Common myeloid progenitor, CD34-positive (primary cell): ENCODE measurements around the gene ELL. TPM values are rescaled to one million over a fixed set of nuclear protein-coding genes. Genes with fewer than 3 reads are reported as not detected.

Experiments used
- CTCF ChIA-PET: fragments of 350-600 bp; sonication (Branson Sonifier 250); formaldehyde crosslinking; loops from one replicate; lab custom pipeline; 2021; ENCODE audit warnings: antibody characterized with exemption; lab: Charles Lee
- POLR2A ChIA-PET: fragments of 350-600 bp; sonication (Branson Sonifier 250); formaldehyde crosslinking; loops from one replicate; lab custom pipeline; 2021; ENCODE audit warnings: antibody characterized with exemption; lab: Charles Lee
- DNase-seq, 3 donors: peaks; one replicate each; pipeline versions ENCODE4 v3.0.0 to v3.0.0-alpha.2; 2013
- H3K27ac ChIP-seq, 2 experiments: 1 replicate in 1 of 2; 2 replicates in 1 of 2; pipeline ENCODE4 v1.7.0; 2013; ENCODE audit warnings: inconsistent platforms in 2 of 2, low read length in 2 of 2, mild to moderate bottlenecking in 2 of 2, low read depth in 1 of 2, moderate library complexity in 1 of 2; ENCODE audit not compliant: severe bottlenecking in 2 of 2, insufficient read depth in 1 of 2, poor library complexity in 1 of 2
- H3K27me3 ChIP-seq, 5 experiments: replicated peaks in 2 of 5; 1 replicate in 3 of 5; 2 replicates in 2 of 5; pipeline versions ENCODE4 v1.6.1 to v1.7.0; 2013; ENCODE audit warnings: low read length in 4 of 5, mild to moderate bottlenecking in 2 of 5, moderate library complexity in 2 of 5, inconsistent platforms in 1 of 5; ENCODE audit not compliant: insufficient read depth in 5 of 5, control insufficient read depth in 4 of 5
- H3K36me3 ChIP-seq, 4 experiments: 1 replicate in 2 of 4; 2 replicates in 2 of 4; pipeline versions ENCODE4 v1.6.1 to v1.7.0; 2013; ENCODE audit warnings: low read length in 3 of 4, control low read depth in 1 of 4, mild to moderate bottlenecking in 1 of 4; ENCODE audit not compliant: control insufficient read depth in 4 of 4, insufficient read depth in 4 of 4
- H3K4me1 ChIP-seq, 4 experiments: 1 replicate in 3 of 4; 2 replicates in 1 of 4; pipeline versions ENCODE4 v1.6.1 to v1.7.1; 2013; ENCODE audit warnings: low read length in 3 of 4, mild to moderate bottlenecking in 3 of 4, control low read depth in 1 of 4, inconsistent platforms in 1 of 4, moderate library complexity in 1 of 4; ENCODE audit not compliant: control insufficient read depth in 4 of 4, insufficient read depth in 4 of 4; ENCODE audit errors: control extremely low read depth in 1 of 4
- H3K4me3 ChIP-seq, 7 experiments: 1 replicate in 4 of 7; 2 replicates in 3 of 7; pipeline versions ENCODE4 v1.5.1 to v1.7.0; 2013; ENCODE audit warnings: mild to moderate bottlenecking in 7 of 7, low read length in 6 of 7, moderate library complexity in 6 of 7, inconsistent platforms in 2 of 7, low read depth in 2 of 7, control low read depth in 1 of 7; ENCODE audit not compliant: insufficient read depth in 4 of 7, control insufficient read depth in 1 of 7; ENCODE audit errors: extremely low read depth in 1 of 7
- H3K9me3 ChIP-seq, 5 experiments: 1 replicate in 4 of 5; 2 replicates in 1 of 5; pipeline versions ENCODE4 v1.6.1 to v1.7.1; 2013; ENCODE audit warnings: low read length in 4 of 5, mild to moderate bottlenecking in 2 of 5, inconsistent platforms in 1 of 5, low read depth in 1 of 5, moderate library complexity in 1 of 5; ENCODE audit not compliant: control insufficient read depth in 4 of 5, insufficient read depth in 2 of 5; ENCODE audit errors: control extremely low read depth in 1 of 5
- WGBS: methylation state at CpG from one replicate; pipeline ENCODE4 v1.1.5; 2013; ENCODE audit not compliant: insufficient coverage; 5-methylcytosine and 5-hydroxymethylcytosine counted together
- polyA plus RNA-seq: library from polyadenylated mRNA; unstranded; fragments of 120-200 nt; gene quantifications from one replicate; pipeline ENCODE4 v1.2.1, GENCODE V29; 2013

Gene ELL
- 5.0 TPM for polyA plus RNA-seq

GRCh38 chr19:18521692-18522123 lies at the start of gene ELL:
Gene ELL, minus strand, starts transcription at chr19:18522070. Its CDS starts 15 bp downstream, at chr19:18522055.
- H3K4me3 ChIP-seq = peak within 1 kb of the TSS; percentile 86 to 98 (median 96)
- DNase-seq = no peak
- H3K9me3 ChIP-seq = no peaks in the 10 kb centered on the region
- H3K36me3 ChIP-seq = peaks cover 0 to under 1% (median 0%) of the 10 kb centered on the region in 4 experiments
- CTCF ChIA-PET = interaction anchor here (0.8 to 4.9 kb wide), 8 partner anchors 9 to 66 kb away, joined by 3 to 56 read pairs (median 8); no protein-coding TSS in a partner anchor
- H3K27me3 ChIP-seq = no peaks in the 10 kb centered on the region
- peak within 1 kb of the TSS; percentile 94 to 95 for H3K27ac ChIP-seq
- peaks cover 0 to 27% (median 15%) of the 10 kb centered on the region in 4 experiments for H3K4me1 ChIP-seq
- POLR2A ChIA-PET = interaction anchor here (0.8 to 1.7 kb wide), 5 partner anchors 14 to 317 kb away, joined by 3 to 8 read pairs (median 3); partner anchors contain the start of gene UBA52
- under 1% methylated on average over 43 of the region's 52 CpGs for WGBS

GRCh38 chr19:18568367-18568766 lies 46.5 kb upstream of the ELL start:
- 96% methylated on average over 14 of the region's 15 CpGs for WGBS
- ChIA-PET POLR2A (no interaction called here), CTCF (no interaction called here)
- Histone ChIP-seq H3K9me3 (no peaks in the 10 kb centered on the region), H3K27me3 (no peaks in the 10 kb centered on the region), H3K4me1 (peaks cover 7 to 20% (median 16%) of the 10 kb centered on the region in 4 experiments), H3K27ac (no peak overlapping the region), H3K4me3 (no peak overlapping the region), H3K36me3 (peaks cover 15 to 60% (median 46%) of the 10 kb centered on the region in 4 experiments)
- DNase-seq = no peak

GRCh38 chr19:18566953-18567352 lies 45.1 kb upstream of the ELL start:
- Histone ChIP-seq H3K27me3 (no peaks in the 10 kb centered on the region), H3K4me1 (peaks cover 0 to 7% (median 5%) of the 10 kb centered on the region in 4 experiments), H3K4me3 (no peak overlapping the region), H3K27ac (no peak overlapping the region), H3K36me3 (peaks cover 22 to 72% (median 49%) of the 10 kb centered on the region in 4 experiments), H3K9me3 (no peaks in the 10 kb centered on the region)
- POLR2A ChIA-PET = no interaction called here
- CTCF ChIA-PET = interaction anchor here (1.1 to 1.2 kb wide), 2 partner anchors 10 to 23 kb away, joined by 3 read pairs; partner anchors contain the start of gene KXD1
- DNase-seq = no peak
- WGBS = 100% methylated on average over 4 of the region's 8 CpGs

- POLR2A ChIA-PET = no interaction called here
- CTCF ChIA-PET = no interaction called here
- H3K9me3 ChIP-seq = no peaks in the 10 kb centered on the region
- 86% methylated on average over 12 of the region's 14 CpGs for WGBS
- H3K4me1 ChIP-seq = peaks cover 5 to 18% (median 11%) of the 10 kb centered on the region in 4 experiments
- no peak for DNase-seq
- no peak overlapping the region for H3K4me3 ChIP-seq
- no peak overlapping the region for H3K27ac ChIP-seq
- H3K27me3 ChIP-seq = no peaks in the 10 kb centered on the region
- H3K36me3 ChIP-seq = peaks cover 14 to 55% (median 32%) of the 10 kb centered on the region in 4 experiments
Observed at GRCh38 chr19:18562086-18562485, 40.2 kb upstream of the ELL start.

GRCh38 chr19:18559685-18560084 lies 37.8 kb upstream of the ELL start:
- no peaks in the 10 kb centered on the region for H3K27me3 ChIP-seq
- no peaks in the 10 kb centered on the region for H3K9me3 ChIP-seq
- no peak for DNase-seq
- WGBS = 30% methylated on average over 2 of the region's 5 CpGs
- ChIA-PET CTCF (interaction anchor here (1.6 to 2.3 kb wide), 2 partner anchors 11 to 40 kb away, joined by 5 to 7 read pairs; partner anchors contain the start of gene UBA52), POLR2A (no interaction called here)
- peaks cover 5 to 18% (median 11%) of the 10 kb centered on the region in 4 experiments for H3K4me1 ChIP-seq
- H3K36me3 ChIP-seq = peaks cover 9 to 32% (median 18%) of the 10 kb centered on the region in 4 experiments
- no peak overlapping the region for H3K4me3 ChIP-seq
- no peak overlapping the region for H3K27ac ChIP-seq

- H3K36me3 ChIP-seq = peaks cover 5 to 21% (median 16%) of the 10 kb centered on the region in 4 experiments
- no peak for DNase-seq
- ChIA-PET CTCF (interaction anchor here (0.8 to 2.3 kb wide), 7 partner anchors 12 to 119 kb away, joined by 3 to 7 read pairs (median 3); partner anchors contain the start of gene UBA52), POLR2A (interaction anchor here (1.8 kb wide), 1 partner anchor 13 kb away, joined by 5 read pairs; the partner anchor contains the start of gene UBA52)
- WGBS = 50% methylated on average over 1 of the region's 3 CpGs
- no peaks in the 10 kb centered on the region for H3K27me3 ChIP-seq
- H3K4me1 ChIP-seq = peaks cover 5 to 18% (median 11%) of the 10 kb centered on the region in 4 experiments
- H3K9me3 ChIP-seq = no peaks in the 10 kb centered on the region
- H3K4me3 ChIP-seq = peak overlapping the region in 6 of 7 experiments; percentile 86 to 97 (median 94)
- peak overlapping the region; percentile 82 to 94 for H3K27ac ChIP-seq
Observed at GRCh38 chr19:18558604-18559003, 36.7 kb upstream of the ELL start.

- peak overlapping the region; percentile 55 to 97 (median 93) for H3K4me3 ChIP-seq
- H3K27ac ChIP-seq = peak overlapping the region; percentile 82 to 94
- H3K27me3 ChIP-seq = no peaks in the 10 kb centered on the region
- WGBS = 13% methylated on average over 6 of the region's 11 CpGs
- peaks cover 5 to 18% (median 11%) of the 10 kb centered on the region in 4 experiments for H3K4me1 ChIP-seq
- peaks cover 5 to 21% (median 13%) of the 10 kb centered on the region in 4 experiments for H3K36me3 ChIP-seq
- peak in 1 of 3 donors; percentile 14 for DNase-seq
- CTCF ChIA-PET = interaction anchor here (0.8 to 1.6 kb wide), 6 partner anchors 13 to 118 kb away, joined by 3 to 7 read pairs (median 3); partner anchors contain the start of gene UBA52
- POLR2A ChIA-PET = interaction anchor here (1.8 kb wide), 1 partner anchor 13 kb away, joined by 5 read pairs; the partner anchor contains the start of gene UBA52
- H3K9me3 ChIP-seq = no peaks in the 10 kb centered on the region
Observed at GRCh38 chr19:18558202-18558555, 36.3 kb upstream of the ELL start.
